A673 (cell line): ENCODE measurements around the gene AMBRA1.

Experiments
- EZH2 ChIP-seq: fragments of 200-600 bp; sonication (generic); IDR thresholded peaks from 2 replicates; pipeline ENCODE4 v1.6.1; 2017; ENCODE audit warnings: borderline replicate concordance, low read depth, mild to moderate bottlenecking, mixed read lengths, antibody characterized with exemption, low read length; ENCODE audit not compliant: poor library complexity, severe bottlenecking
- TF ChIP-seq, protein P1 (sequence below): fragments of 300-800, 200-600 bp; sonication (generic); conservative IDR thresholded peaks from 2 replicates; pipeline ENCODE4 v1.5.1; 2017; ENCODE audit warnings: low read depth, mild to moderate bottlenecking, antibody characterized with exemption, low read length, moderate library complexity, mixed read lengths

DNA sequence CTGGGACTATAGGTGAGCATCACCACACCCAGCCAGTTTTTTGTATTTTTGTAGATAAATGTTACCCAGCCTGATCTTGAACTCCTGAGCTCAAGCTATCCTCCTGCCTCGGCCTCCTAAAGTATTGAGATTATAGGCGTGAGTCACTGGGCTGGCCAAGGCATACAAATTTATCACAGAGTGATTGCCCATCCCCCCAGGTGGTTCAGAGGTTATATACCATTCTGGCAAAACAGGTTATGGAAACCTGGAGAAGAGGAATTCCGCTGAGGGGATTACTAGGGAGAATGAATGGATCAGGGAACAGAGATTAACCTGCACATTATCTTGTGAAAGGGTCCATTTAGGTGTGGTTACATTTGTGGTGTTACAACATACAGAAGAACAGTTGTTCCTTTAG lies 31.6 kb upstream of the AMBRA1 start:
- TF ChIP-seq, protein P1, sequence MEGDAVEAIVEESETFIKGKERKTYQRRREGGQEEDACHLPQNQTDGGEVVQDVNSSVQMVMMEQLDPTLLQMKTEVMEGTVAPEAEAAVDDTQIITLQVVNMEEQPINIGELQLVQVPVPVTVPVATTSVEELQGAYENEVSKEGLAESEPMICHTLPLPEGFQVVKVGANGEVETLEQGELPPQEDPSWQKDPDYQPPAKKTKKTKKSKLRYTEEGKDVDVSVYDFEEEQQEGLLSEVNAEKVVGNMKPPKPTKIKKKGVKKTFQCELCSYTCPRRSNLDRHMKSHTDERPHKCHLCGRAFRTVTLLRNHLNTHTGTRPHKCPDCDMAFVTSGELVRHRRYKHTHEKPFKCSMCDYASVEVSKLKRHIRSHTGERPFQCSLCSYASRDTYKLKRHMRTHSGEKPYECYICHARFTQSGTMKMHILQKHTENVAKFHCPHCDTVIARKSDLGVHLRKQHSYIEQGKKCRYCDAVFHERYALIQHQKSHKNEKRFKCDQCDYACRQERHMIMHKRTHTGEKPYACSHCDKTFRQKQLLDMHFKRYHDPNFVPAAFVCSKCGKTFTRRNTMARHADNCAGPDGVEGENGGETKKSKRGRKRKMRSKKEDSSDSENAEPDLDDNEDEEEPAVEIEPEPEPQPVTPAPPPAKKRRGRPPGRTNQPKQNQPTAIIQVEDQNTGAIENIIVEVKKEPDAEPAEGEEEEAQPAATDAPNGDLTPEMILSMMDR = no peak
- TF ChIP-seq EZH2 = no peak
